Stomach (tissue), 4 donors: ENCODE measurements around the gene CBX7.

Experiments used
- CTCF ChIP-seq, 7 experiments: fragments of 450-650 bp in 4 of 7; fragments of 200-600 bp in 3 of 7; sonication (generic) in 3 of 7; IDR thresholded peaks; one replicate each; pipeline ENCODE4 v1.5.1; 2016 to 2019; ENCODE audit warnings: antibody characterized with exemption in 7 of 7, control low read depth in 2 of 7, mild to moderate bottlenecking in 1 of 7
- EP300 ChIP-seq: sonication (generic); formaldehyde crosslinking; IDR thresholded peaks from one replicate; pipeline ENCODE4 v1.6.1; 2017; ENCODE audit warnings: antibody characterized with exemption
- POLR2A ChIP-seq, 4 donors: fragments of 450-650 bp; IDR thresholded peaks; one replicate each; pipeline ENCODE4 v1.6.1; 2016; ENCODE audit warnings: antibody characterized with exemption in 4 of 4, control low read depth in 2 of 4, mild to moderate bottlenecking in 1 of 4, moderate library complexity in 1 of 4
- POLR2AphosphoS5 ChIP-seq, 3 donors: sonication (generic); formaldehyde crosslinking; IDR thresholded peaks; one replicate each; pipeline ENCODE4 v1.6.1; 2016; ENCODE audit warnings: antibody characterized with exemption in 3 of 3

DNA sequence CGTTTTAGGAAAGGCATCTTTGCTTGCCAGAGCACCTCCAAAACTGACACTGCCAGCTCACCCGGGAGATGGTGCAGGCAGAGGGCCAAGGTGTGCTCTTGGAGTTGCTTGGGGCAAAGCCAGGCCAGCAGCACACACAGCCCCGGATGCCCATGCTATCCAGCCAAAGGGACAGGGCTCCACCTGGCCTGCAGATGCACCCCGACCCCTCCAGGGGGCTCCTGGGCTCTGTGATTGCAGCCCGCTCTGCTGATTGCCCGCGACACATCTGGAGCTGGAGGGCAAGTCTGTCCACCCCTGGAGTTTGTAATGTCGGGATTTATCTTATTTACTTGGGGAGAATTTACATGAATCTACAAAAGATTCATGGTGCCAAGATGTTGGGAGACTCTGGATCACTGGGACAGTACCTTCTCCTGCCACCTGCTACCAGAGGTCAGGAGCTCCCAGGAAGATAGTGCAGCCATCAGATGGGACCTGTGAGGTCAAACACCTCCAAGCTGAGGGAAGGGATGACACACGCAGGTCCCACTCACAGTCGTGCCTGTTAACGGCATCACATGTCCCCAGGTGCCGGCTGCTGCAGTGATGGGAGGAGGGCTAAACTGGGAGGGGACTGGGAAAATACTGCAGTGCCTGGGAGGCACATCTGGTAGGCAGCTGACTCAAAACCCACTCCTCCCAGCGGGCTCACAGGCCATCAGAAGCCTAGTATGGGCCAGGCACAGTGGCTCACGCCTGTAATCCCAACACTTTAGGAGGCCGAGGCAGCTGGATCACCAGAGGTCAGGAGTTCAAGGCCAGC, 17.2 kb downstream of the CBX7 start:
- peak in 4 of 7 experiments; percentile 14 to 34 (median 32) for TF ChIP-seq CTCF (IDR thresholded peaks at IDR 0.05)
- TF ChIP-seq POLR2A (IDR thresholded peaks at IDR 0.05): no peak
- TF ChIP-seq EP300: no peak
- TF ChIP-seq POLR2AphosphoS5 (IDR thresholded peaks at IDR 0.05): no peak
